GM12891 (cell line): ENCODE results near the gene MAST1.

ENCODE experiments used
- POLR2A ChIP-seq: IDR thresholded peaks from 2 replicates; pipeline ENCODE4 v1.6.1; 2011; ENCODE audit warnings: low read depth, low read length, control low read depth
- POLR2AphosphoS5 ChIP-seq: IDR thresholded peaks from 2 replicates; pipeline ENCODE4 v1.6.1; 2011; ENCODE audit warnings: low read depth, low read length, control low read depth
- TAF1 ChIP-seq: IDR thresholded peaks from 2 replicates; pipeline ENCODE4 v1.6.1; 2011; ENCODE audit warnings: low read depth, low read length, control low read depth

GRCh38 chr19:12871681-12872080, 33.4 kb downstream of the MAST1 start:
- no peak for TF ChIP-seq POLR2AphosphoS5
- no peak for TF ChIP-seq POLR2A
- no peak for TF ChIP-seq TAF1
